Tibial artery (tissue), 4 donors: Measurements from ENCODE around the gene PMEPA1.
A peak's percentile ranks its signal among the peaks of the same experiment; 100 is the strongest.

Source experiments
- DNase-seq, 2 donors: peaks; one replicate each; pipeline ENCODE4 v3.0.0-alpha.2; 2019
- H3K27ac ChIP-seq, 2 donors: fragments of 200-600 bp; sonication (generic) in 1 of 2; 1 replicate in 1 of 2; 2 replicates in 1 of 2; pipeline ENCODE4 v1.5.1; 2018 to 2019; ENCODE audit warnings: mild to moderate bottlenecking in 1 of 2
- H3K27me3 ChIP-seq, 2 donors: fragments of 200-600 bp; sonication (generic) in 1 of 2; one replicate each; pipeline versions ENCODE4 v1.5.1 to v1.6.0; 2016 to 2019
- H3K36me3 ChIP-seq, 3 donors: fragments of 200-600 bp; sonication (generic) in 2 of 3; one replicate each; pipeline ENCODE4 v1.5.1; 2016 to 2019; ENCODE audit warnings: mild to moderate bottlenecking in 2 of 3
- H3K4me1 ChIP-seq, 4 donors: fragments of 200-600 bp; sonication (generic) in 2 of 4; 1 replicate in 3 of 4; 2 replicates in 1 of 4; pipeline ENCODE4 v1.5.1; 2016 to 2019
- H3K4me3 ChIP-seq, 2 donors: fragments of 200-600 bp; sonication (generic) in 1 of 2; 1 replicate in 1 of 2; 2 replicates in 1 of 2; pipeline ENCODE4 v1.5.1; 2018 to 2019; ENCODE audit warnings: mild to moderate bottlenecking in 2 of 2
- H3K9me3 ChIP-seq, 3 donors: fragments of 200-600 bp; sonication (generic) in 1 of 3; one replicate each; pipeline ENCODE4 v1.5.1; 2016 to 2019
- intact Hi-C: fragments of 100-400 bp; cut with DNase I; formaldehyde crosslinking; loops from one replicate; pipeline ENCODE4 v1.15.0; 2023; ENCODE audit warnings: low total_unique reads
- TF ChIP-seq, protein P1 (sequence below), 2 experiments: fragments of 200-600 bp in 1 of 2; fragments of 450-650 bp in 1 of 2; IDR thresholded peaks; one replicate each; pipeline ENCODE4 v1.5.1; 2017 to 2019; ENCODE audit warnings: antibody characterized with exemption in 2 of 2, mild to moderate bottlenecking in 1 of 2, moderate library complexity in 1 of 2

Gene PMEPA1

DNA sequence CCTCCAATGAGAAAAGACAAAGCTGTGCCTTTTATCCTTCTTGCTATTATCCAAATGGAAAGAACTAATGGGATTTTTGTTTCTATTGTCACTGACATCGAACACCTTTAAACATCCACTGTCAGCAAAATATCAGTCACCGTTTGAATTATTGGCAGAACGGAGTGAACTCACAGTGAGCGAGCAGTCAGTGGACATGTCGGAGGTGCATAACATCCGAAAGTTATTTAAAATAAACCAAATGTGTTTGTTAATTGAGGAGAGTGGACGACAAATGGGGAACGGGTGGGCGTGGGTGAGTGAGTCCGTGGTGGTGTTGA, 38.8 kb downstream of the PMEPA1 start:
- H3K27me3 ChIP-seq: no peaks in the 10 kb centered on the region
- no peak overlapping the region for H3K27ac ChIP-seq
- H3K4me1 ChIP-seq: peaks cover 0 to 98% (median 72%) of the 10 kb centered on the region in 4 donors
- TF ChIP-seq, protein P1, sequence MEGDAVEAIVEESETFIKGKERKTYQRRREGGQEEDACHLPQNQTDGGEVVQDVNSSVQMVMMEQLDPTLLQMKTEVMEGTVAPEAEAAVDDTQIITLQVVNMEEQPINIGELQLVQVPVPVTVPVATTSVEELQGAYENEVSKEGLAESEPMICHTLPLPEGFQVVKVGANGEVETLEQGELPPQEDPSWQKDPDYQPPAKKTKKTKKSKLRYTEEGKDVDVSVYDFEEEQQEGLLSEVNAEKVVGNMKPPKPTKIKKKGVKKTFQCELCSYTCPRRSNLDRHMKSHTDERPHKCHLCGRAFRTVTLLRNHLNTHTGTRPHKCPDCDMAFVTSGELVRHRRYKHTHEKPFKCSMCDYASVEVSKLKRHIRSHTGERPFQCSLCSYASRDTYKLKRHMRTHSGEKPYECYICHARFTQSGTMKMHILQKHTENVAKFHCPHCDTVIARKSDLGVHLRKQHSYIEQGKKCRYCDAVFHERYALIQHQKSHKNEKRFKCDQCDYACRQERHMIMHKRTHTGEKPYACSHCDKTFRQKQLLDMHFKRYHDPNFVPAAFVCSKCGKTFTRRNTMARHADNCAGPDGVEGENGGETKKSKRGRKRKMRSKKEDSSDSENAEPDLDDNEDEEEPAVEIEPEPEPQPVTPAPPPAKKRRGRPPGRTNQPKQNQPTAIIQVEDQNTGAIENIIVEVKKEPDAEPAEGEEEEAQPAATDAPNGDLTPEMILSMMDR (IDR thresholded peaks at IDR 0.05): no peak
- no peak for DNase-seq
- no peaks in the 10 kb centered on the region for H3K36me3 ChIP-seq
- H3K4me3 ChIP-seq: no peak overlapping the region
- H3K9me3 ChIP-seq: no peaks in the 10 kb centered on the region
- intact Hi-C loops: no loop called here

DNA sequence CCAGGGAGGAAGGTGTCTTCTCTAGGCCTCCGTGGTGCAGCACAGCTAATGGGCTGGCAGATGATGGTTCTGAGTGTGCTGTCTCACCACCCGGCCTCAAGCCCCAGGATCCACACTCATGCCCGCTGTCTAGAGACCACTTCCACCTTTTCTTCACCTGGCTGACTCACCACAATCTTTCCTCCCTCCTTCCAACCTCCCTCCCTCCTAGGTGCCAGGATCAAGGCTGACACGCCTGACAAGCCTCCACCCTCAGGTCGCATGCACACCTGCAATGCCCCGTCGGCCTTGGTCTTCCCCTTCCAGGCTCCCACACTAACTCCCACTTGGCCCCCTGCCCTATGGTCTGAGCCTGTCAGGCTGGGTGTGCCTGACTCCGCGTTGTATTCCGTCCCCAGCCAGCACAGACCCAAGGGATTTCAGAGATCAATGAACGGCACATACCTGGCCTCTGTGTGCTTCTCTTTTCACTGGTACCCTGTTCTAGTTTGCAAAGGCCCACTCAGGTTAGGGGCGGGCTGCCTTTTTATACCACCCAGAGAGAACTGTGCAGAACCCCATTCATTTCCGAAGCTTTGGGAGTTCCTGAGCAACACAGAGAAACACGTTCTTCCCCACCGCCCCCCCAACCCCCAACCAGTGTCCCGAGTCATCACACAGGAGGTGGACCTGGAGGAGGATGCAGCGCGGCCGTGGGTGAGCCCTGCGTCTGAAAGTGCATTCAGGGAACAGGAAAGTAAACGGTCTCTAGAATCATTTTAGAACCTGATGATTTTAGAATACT, 39.3 kb downstream of the PMEPA1 start:
- TF ChIP-seq, protein P1 (IDR thresholded peaks at IDR 0.05): no peak
- intact Hi-C loops: no loop called here

DNA sequence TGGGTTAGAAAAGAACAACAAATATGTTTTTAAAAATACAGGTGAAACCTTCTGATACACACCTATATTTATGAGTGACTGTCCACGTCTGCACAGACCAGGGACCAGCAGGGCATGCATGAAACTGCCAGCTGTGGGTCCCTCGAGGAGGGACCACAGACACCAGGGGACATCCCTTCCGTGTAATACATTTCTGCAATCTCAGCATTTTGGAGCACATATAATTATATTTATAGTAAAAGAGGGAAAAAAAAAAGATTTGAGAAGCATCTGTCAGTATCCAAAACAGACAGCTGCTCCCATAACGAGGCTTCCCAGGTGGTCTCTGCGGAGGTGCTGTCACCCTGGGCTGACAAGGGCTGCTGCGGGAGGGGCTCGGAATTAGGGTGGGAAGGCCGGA, 40.2 kb downstream of the PMEPA1 start:
- TF ChIP-seq, protein P1 (IDR thresholded peaks at IDR 0.05): no peak
- intact Hi-C loops: no loop called here
- Histone ChIP-seq H3K9me3 (no peaks in the 10 kb centered on the region), H3K27me3 (no peaks in the 10 kb centered on the region), H3K27ac (no peak overlapping the region), H3K36me3 (no peaks in the 10 kb centered on the region), H3K4me3 (no peak overlapping the region), H3K4me1 (peaks cover 0 to 91% (median 62%) of the 10 kb centered on the region in 4 donors)
- DNase-seq: no peak

More for the DNA sequence above, 39.3 kb downstream of the PMEPA1 start:
- no peak overlapping the region for H3K4me3 ChIP-seq
- no peaks in the 10 kb centered on the region for H3K36me3 ChIP-seq
- H3K27me3 ChIP-seq: no peaks in the 10 kb centered on the region
- H3K27ac ChIP-seq: peak overlapping the region in 1 of 2 donors; percentile 12
- peaks cover 0 to 94% (median 67%) of the 10 kb centered on the region in 4 donors for H3K4me1 ChIP-seq
- no peaks in the 10 kb centered on the region for H3K9me3 ChIP-seq
- DNase-seq: no peak

DNA sequence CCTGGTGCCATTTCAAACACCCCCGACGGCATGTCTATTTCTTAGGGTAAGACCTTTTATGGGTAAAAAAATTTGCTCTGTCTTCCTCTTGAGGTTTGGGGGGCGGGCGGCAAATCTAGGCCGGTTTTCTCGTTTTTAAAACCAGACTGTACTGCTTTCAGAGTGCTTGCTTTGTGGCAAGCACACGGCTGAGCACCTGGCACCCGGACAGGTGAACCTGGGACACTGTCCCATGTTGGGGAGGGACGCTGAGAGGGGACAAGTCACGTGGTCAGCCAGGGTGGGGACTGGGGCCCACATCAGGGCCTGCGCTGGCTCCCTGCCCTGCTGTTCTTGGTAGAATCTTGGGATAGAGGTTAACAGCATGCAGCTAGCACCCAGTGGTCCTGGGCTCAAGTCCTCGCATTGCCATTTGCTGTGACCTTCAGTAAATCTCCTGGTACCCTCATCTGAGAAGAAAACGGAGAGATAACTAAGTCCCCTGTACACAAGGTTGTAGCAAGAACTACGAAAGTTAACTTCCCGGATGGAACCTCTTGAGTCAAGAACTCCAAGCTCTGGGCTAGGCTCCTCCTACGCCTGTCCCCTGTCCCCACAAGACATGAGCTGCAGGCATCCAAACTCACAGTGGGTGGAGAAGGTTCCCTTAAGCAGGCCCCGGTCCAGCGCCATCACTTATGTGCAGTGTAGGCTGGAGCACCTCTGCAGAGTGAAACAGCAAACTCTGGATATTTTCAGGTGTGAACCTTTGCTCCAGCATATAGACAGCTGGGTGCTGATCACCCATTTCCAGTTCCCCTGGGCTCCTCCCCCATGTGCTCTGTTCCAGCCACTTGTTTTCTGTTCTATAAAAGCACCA, 41.7 kb downstream of the PMEPA1 start:
- intact Hi-C loops: no loop called here
- no peak overlapping the region for H3K4me3 ChIP-seq
- peak overlapping the region; percentile 51 to 55 for H3K27ac ChIP-seq
- peaks cover 0 to 91% (median 60%) of the 10 kb centered on the region in 4 donors for H3K4me1 ChIP-seq
- H3K9me3 ChIP-seq: no peaks in the 10 kb centered on the region
- TF ChIP-seq, protein P1 (IDR thresholded peaks at IDR 0.05): no peak
- no peaks in the 10 kb centered on the region for H3K36me3 ChIP-seq
- H3K27me3 ChIP-seq: no peaks in the 10 kb centered on the region
- DNase-seq: no peak

DNA sequence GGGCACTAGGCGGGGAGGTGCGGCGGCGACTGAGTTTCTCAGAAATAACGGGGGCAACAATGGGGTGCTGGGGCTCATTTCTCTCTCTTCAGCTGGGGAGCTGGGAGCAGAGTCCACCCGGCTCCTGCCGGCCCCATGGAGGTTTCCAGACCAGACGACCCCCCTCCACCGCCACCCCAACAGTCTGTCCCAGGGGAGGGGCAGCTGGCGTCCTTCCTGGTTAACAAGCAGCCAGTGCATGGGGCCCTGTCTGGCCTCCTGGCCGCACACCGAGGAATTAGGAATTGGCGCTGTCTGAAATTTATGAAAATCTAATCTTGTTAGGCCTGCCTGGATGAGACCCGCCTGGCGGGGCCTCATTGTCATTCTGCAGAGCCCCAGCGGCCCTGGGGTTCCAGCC, 42.4 kb downstream of the PMEPA1 start:
- DNase-seq: no peak
- TF ChIP-seq, protein P1 (IDR thresholded peaks at IDR 0.05): no peak

More for the DNA sequence above, 42.4 kb downstream of the PMEPA1 start:
- intact Hi-C loops: no loop called here
- Histone ChIP-seq H3K27ac (peak overlapping the region; percentile 51 to 55), H3K9me3 (no peaks in the 10 kb centered on the region), H3K27me3 (no peaks in the 10 kb centered on the region), H3K36me3 (no peaks in the 10 kb centered on the region), H3K4me3 (no peak overlapping the region), H3K4me1 (peaks cover 0 to 91% (median 60%) of the 10 kb centered on the region in 4 donors)
